ENCODE measurements around the gene AQP12A. TPM values are rescaled to one million over a fixed set of nuclear protein-coding genes. Genes with fewer than 3 reads are reported as not detected.

AQP12A gene
- total RNA-seq, 1 donor from 2014 or later: not detected

DNA sequence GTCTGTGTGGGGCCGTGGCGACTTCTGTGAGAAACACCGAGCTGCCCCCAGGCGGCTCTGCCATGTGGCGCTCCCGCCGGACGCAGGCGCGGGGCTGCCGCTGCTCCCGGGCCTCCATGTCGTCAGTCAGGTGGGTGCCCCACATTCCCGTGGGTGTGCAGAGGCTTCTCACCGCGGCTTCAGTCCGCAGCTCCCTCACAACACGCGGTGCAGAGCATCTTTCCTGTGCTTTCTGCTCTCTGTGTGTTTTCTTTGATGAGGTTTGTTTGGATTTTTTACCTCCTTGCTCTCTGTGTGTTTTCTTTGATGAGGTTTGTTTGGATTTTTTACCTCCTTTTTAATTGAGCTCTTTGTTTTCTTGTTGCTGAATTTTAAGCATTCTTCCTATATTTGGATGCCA is 13.0 kb downstream of the AQP12A start:
- intact Hi-C loops (cut with micrococcal nuclease): loop anchor here (1.0 kb wide), 1 partner anchor 190 kb away; no protein-coding TSS in a partner anchor

DNA sequence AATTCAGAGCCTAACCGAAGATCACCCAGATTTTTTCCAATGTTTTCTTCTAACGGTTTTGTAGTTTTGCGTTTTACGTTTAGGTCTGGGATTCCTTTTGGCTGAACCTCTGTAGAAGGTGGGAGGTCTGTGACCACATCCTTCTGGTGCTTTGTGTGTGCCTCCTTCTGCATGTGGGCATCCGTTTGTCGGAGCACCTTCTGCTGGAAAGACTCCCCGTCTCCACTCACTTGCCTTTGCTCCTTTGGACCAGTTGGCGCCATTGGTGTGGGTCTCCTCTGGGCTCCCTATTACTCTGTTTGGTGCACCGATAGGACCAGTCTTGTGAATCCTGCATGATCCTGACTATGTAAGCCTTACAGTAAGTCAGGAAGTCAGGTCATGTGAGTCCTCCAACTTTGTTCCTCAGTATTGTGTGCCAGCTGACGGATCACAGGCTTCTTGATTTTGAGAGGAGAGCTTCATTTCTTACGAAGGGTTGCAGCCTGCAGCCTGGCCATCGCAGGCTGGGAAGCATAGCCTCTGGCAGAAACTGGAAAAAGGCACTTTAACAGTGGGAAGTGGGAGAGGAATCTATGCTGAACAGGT is 13.6 kb downstream of the AQP12A start:
- intact Hi-C loops (cut with micrococcal nuclease): no loop called here

DNA sequence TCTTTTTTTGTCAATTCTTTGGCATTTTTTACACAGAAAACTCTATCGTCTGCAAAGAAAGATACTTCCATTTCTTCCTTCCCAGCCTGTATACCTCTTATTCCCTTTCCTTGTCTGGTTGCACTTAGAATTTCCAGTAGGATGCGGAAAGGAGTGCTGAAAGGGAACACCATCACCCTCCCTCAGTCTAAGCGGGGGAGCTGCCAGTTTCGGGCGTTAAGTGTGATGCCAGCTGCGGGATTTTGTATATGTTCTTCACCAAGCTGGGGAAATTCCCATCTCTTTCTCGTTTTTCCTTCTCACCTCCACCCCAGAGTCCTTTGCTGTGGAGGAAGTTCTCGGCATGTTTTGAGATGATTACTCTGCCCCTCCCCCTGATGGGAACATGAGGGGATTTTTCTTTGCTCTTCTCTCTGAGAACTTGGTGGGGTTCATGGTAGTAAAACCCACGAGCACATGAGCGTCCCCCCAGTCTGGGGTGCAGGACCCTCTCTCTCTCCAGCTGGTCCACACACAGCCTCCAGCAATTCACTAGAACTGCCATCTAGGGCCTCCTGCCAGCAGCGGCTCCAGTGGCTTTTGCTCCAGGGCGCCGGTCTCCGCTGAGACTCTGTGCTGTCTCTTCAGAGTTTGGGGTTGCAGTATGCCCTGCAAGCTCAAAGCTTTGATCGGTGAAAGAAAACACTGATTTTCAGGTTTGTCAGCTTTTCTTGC is 15.5 kb downstream of the AQP12A start:
- intact Hi-C loops (cut with micrococcal nuclease): no loop called here

DNA sequence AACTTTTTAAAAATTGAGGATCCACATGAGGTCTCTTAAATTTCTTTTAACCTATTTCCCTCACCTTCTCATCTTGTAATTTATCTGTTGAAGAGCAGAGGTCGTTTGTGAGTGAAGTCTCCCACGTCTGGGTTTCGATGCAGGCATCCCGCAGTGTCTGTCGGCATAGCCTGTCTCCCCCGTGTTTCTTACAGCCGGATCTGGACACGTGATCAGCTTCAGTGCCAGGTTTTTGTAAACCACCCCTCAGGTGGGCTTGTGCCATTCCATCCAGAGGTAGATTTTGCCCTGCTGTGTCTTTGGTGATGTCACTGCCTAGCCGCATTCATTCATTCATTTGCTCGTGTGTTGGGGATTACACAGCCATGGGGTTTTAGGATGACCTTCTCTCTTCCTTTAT is 16.2 kb downstream of the AQP12A start:
- intact Hi-C loops (cut with micrococcal nuclease): no loop called here

DNA sequence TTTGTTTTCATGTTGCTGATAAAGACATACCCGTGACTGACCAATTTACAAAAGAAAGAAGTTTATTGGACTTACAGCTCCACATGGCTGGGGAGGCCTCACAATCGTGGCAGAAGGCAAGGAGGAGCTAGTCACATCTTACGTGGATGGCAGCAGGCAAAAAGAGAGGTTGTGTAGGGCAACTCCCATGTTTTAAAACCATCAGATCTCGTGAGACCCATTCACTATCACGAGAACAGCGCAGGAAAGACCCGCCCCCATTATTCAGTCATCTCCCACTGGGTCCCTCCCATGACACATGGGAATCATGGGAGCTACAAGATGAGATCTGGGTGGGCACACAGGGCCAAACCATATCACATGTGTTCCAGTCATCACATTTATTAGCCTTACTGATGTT is 16.8 kb downstream of the AQP12A start:
- intact Hi-C loops (cut with micrococcal nuclease): no loop called here

DNA sequence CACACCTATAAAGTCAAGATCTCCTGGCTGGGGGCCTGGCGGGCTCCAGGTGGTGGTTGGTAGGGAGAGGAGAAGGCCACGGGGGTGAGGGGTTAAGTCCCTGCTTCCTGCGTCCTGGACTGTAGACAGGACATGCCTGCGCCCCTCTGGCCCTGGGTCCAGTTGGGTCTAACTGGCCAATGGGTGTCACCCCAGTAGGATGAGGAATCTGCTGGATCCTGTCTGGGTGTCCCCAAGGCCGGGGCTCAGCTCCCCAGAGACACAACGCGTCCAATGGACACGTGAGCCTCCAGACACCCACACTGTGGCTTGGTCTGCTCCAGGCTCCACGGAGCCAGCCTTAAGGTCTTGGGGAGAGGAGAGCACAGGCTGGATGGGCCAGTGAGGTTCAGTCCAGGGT is 19.6 kb downstream of the AQP12A start:
- intact Hi-C loops (cut with micrococcal nuclease): no loop called here

DNA sequence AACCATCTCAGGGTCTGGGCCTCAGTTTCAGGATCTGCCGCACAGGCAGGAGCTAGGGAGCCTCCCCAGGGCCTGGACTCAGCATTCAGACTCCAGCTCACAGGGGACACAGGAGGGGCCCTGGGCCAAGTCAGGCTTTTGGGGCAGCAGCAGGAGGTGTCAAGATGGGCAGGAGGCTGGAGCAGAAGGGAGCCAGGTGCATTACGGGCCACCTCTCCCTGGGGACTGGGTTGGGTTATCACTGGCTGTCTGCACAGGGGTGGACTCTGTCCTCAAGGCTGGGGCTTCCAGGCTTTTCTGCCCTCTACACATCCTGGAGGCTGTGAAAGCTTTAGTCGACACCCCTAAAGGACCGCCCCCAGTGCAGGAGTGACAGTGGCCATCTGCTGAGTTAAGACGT is 20.0 kb downstream of the AQP12A start:
- intact Hi-C loops (cut with micrococcal nuclease): no loop called here

DNA sequence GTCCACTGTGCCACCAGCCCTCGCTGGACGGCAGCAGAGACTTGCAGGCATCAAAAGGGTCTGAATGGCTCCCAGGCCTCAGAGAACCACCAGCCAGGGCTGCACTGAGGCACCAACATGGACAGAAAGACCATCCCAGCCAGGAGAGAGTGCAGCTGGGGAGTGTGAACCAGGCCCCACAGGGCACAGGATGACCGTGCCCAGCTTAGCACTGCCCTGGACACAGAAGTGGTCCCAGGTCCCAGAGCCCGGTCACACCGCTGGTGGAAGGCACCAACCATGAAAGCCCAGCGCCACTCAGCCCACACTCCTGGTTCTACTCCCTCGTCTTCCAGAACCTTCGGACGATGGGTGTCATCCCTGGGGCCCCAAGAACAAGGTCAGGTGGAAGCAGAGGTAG is 20.5 kb downstream of the AQP12A start:
- intact Hi-C loops (cut with micrococcal nuclease): no loop called here

DNA sequence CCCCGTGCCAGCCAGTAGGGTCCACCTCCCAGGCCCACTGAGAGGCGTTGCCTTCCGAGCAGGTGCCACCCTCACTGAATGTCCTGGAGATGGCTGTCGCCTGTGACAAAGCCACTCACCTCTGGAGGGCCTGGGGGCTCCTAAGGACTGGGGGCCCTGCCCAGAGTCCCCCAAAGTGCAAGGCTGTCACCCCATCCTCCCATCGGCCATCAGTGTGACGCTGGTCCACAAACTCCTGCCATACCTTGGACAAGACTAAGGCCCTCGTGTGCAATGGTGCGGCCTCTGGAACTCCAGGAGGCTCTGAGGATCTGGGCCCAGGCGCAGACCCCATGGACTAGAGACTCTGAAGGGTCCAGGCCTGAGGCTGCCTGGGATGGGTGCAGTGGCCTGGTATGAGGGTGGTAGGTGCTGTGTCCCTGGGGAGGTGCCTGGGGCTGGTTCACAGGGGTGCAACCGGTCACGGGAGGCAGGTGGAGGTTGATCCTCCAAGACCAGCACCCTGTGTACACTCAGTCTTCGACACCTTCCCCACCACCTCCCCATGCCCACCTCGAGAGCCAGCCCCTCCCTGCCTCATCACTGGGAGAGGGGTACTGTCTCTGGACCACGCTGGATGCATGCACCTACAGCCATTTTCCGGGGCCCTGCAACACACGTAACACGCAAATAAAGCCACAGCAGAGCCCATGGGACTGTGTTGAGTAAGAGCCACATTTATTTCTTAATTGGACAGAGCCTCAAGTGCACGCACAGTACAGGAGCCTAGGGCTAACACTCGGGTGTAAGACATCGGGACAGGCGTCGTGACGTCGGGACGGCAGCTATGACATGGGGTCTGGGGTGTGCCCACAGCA is 21.6 kb downstream of the AQP12A start:
- intact Hi-C loops (cut with micrococcal nuclease): no loop called here

DNA sequence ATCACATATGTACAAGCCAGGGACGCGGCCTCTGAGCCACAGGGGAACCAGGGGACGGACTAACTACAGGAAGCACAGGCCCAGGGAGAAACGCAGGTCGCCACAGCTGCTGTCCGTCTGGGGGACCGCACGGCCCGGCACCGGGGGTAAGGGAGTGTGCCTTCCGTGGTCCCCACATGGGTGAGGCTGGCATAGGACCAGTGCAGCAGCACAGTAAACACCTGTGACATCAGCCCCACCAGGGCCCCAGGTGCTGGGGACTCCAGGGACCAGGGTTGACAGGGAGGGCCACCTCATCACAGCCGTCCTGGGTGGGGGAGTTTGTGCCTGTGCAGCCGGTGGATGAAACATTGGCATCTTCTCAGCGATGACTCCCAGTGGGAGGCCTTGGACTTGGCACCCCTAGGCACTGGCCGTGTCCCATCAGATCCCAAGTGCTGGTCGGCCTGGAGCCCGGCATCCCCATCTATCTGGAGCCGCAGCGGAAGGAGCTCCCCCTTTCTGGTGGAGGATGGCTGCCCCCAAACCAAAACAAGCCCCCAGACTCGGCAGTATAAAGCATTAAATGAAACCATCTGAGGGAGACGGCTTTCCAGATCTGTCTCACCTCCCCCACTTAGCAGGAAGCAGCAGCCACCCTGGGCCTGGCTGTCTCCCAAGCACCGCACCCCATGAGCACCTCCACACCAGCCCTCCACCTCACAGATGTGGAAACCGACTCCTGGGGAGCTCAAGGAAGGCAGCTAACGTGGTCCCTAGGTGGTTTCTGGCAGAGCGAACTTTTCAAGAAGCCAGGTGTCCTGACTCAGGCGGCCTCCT is 22.5 kb downstream of the AQP12A start:
- intact Hi-C loops (cut with micrococcal nuclease): no loop called here

DNA sequence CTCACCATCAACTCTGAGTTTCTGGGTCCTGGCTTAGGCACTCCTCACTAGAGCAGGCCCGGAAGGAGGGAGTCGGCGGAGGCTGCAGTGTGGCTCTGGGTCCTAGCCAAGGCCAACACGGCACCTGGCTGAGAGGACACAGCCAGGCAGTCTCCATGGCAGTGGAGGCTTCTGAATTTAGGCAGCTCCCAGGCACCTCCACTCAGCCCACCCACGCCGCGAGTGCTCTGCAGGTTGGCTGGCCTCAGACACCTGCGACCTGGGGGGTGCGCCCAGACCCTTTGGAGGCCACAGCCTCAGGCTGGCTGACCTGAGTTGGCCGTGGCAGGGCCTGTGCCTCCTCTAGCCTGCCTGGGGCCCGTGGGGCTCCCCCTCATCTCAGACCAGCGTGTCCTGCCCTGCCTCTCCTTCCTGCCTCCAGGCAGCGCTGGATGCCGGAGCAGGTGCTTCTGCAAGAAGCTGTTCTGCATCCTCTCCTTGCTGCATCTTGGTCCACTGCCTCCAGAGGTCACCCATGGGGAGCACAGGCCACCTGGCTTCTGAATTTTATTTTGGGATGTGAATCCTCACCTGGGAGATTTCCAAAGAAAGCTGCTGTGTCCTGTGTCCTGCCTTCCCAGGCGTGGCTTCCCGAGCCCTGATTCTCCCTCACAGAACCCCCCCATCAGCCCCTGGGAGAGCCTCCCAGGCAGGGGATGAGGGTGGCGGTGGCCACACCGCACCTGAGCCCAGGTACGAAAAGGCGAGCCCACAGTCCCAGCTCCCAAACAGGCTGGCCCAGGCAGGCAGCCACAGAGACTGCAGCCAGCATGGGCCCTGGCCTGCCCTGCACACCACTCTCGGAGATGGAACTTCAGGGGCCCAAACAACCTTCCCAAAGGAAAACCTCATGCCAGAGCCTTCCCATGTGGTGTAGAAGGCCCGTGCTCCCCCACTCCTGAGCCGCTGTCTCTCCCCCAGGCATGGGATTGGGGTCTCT is 23.4 kb downstream of the AQP12A start:
- intact Hi-C loops (cut with micrococcal nuclease): no loop called here

DNA sequence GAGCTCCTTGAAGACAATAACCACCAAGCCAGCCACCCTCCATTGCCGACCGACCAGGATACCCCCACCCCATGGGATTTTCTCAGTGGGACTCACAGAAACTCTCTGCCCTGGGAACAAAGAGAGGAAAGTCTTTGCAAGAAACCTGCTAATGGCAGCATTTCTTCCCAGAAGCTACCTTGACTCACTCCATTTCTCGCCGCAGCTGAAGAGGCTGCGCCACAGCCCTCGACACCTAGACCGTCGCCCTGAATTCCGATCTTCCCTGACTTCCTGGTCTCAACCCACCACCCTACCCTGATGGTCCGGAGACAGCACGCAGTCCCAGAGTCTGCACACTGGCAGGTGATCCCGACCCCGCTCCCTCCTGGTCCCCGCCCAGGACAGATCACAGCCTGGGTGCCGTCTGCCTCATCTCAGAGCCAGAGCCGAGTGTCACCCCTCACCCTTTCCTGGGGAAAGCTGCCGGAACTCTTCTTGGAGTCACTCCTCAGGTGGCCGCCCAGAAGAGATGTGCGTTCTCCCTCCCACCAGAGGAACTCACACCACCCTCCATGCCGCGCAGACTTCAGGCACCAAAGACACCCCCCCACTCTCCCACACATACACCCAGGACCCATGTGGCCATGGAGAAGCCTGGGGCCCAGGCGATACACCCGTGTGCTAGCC is 24.6 kb downstream of the AQP12A start:
- intact Hi-C loops (cut with micrococcal nuclease): no loop called here

DNA sequence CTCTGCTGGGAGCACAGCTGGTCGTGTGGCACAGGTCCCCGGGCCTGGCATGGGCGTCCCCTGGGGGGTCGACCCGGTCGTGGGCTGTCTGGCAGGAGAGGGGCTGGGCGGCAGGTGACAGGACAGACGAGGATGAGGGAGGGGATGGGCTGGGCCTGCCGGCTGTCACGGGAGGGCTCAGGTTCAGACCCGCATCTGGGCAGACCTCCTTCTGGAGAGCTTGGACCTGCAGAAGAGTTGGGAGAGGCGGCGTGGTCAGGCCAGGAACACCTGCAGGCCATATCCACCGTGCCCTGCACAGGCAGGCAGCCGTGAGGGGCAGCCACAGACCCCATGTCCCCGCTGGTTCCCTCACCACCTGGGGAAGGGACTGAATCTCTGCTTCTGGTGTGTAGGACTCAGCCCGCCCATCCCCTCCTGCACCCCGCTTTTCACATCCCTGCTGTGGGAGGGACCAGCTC is 25.5 kb downstream of the AQP12A start:
- intact Hi-C loops (cut with micrococcal nuclease): no loop called here

DNA sequence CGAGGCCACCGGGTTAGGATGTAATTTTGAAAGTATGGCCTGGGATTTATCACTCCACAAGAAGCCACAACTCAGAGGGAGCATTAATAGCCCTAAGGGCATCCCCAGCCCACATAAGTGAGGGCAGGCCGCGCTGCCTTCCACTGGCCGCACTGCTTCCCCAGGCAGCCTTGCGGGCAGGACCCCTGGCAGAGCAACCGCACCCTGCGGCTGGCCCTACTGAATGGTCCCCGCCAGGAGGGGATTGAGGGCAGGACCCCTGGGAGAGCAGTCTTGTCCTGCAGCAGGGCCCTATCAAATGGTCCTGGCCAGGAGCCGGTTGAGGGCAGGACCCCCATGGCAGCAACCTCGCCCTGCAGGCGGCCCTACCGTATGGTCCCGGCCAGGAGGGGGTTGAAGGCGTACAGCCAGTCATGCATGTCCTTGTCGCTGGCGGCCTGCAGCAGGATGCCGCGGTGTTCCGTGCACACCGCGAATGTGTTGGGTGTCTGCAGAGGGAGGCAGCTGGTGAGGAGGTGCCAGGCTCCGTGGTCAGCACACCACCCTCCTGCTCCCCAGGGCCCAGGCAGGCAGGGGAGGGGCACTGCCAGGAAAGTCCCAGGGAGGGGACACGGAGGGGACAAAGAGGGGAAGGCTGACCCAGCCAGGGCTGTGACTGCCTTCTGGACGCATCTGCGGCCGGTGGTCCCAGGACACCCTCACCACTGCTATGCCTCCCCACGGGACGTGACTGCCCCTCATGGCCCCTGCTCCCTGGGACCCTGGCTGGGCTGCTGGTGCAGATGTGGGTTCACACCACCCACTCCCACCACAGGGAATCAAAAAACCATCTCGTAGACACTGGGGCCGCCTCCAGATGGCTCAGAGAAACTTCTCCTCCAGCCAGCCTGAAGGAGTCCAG is 26.3 kb downstream of the AQP12A start:
- intact Hi-C loops (cut with micrococcal nuclease): no loop called here

DNA sequence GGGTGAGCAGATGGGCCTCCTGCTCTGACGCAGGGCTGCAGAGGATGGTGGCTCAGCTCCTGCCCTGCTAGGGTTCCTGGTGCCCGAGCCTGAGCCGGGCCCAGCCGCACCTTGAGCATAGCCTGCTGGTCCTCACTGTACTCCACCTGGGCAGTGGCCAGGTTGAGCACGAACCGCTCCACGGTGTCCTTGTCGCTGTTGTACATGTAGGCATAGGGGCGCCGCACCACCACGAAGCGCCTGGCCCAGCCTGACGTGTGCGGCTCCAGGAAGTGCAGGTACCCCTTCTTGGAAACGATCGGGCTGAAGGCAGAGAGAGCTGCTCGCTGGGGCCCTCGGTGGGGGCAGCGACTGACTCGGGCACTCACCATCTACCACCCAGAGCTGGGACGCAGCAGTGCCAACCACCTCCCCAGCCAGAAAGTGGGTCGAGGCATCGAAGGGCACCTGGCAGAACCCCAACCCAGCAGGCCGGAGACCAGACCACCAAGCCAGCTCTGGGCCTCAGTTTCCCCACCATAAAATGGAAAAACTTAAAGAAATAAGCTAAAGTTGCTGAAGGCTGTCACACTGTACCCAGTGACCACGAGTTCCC is 27.3 kb downstream of the AQP12A start:
- intact Hi-C loops (cut with micrococcal nuclease): no loop called here

DNA sequence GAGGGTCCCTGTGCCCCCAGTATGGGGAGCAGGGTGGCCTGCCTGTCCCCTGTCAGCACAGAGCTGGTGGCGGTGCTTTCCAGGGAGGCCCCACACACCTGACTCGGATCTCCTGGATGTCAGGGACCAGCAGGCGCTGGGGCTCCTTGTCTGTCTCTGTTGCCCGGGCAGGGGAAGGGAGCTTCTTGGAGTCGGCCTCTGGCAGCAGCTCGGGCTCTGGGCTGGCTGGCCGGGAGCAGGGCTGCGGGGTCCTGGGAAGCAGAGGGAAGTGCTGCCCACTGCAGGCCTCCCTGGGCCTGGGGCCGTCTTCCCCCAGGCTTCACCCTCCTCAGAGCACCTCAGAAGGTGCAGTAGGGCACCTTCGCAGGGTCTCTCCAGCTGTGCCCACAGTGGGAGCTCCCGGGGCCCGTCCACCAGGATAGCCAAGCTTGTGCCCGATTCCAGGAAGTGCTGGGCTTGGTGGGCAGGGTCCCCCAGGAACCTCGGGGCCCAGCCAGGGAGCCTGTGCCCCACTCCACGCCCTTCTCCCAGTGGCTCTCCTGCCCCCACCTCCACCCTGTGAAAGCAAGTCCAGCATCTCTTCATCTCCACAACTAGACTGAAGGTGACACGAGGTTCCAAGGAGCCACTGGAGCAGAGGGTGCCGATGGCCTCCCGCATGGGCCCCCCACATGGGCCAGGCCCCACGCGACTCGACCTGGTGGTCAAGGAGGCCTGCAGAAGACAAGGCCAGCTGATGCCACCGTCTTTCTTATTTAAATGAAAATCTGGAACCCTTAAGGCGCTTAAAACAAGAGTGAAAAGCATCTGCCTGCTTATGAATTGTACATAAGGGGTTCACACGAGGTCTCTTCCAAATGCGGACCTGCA is 28.2 kb downstream of the AQP12A start:
- intact Hi-C loops (cut with micrococcal nuclease): no loop called here

Measured in T-helper 2 cell treated with Interferon-gamma antibody and Interleukin-4, amounts not matched to agents 100 ng/mL and 5 ng/mL, for 36 hours (primary cell).